ENCODE data around the gene UNG. TPM values are rescaled to one million over a fixed set of nuclear protein-coding genes. Genes with fewer than 3 reads are reported as not detected.

The UNG gene
- total and polyA plus RNA-seq, 9 donors, result 20.1 to 27.7 (median 26.0) TPM

DNA sequence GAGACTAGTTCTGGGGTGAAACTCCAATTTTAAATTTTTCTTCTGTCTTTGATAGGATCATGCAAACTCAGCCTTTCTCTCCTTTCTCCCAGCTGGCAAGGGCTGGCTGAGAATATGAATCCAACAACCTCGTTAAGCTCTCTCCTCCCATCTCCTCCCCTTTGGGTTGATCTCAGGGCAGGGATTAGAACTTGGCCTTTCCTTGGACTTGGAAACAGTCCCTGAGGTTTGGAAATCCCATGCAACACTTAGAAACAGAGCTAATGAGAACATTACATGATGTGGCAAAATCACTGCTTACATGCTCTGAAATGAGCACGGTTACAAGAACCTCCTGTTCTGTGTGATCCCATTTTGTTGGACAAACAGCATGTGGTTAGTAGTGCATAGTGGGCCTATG lies 50.6 kb downstream of the UNG start:
- Histone ChIP-seq H3K27ac (ENCODE audit: low read length) (no peak overlapping the region), H3K4me3 (ENCODE audit: low read length) (no peak overlapping the region), H3K9me3 (replicated peaks; ENCODE audit: control insufficient read depth, low read depth, low read length) (no peaks in the 10 kb centered on the region), H3K4me1 (ENCODE audit: control insufficient read depth, insufficient read depth, low read length) (no peaks in the 10 kb centered on the region), H3K36me3 (ENCODE audit: control insufficient read depth, insufficient read depth, low read length) (no peaks in the 10 kb centered on the region), H3K27me3 (ENCODE audit: control insufficient read depth, insufficient read depth, low read length) (no peaks in the 10 kb centered on the region)
- 0% methylated on average over 1 of the region's 2 CpGs for WGBS (ENCODE audit: insufficient coverage)
- peak; percentile 61 for DNase-seq

GRCh38 chr12:109150124-109150640 lies 52.8 kb downstream of the UNG start:
- H3K4me3 ChIP-seq (ENCODE audit: low read length), result no peak overlapping the region
- no peaks in the 10 kb centered on the region for H3K27me3 ChIP-seq (ENCODE audit: control insufficient read depth, insufficient read depth, low read length)
- no peaks in the 10 kb centered on the region for H3K9me3 ChIP-seq (replicated peaks; ENCODE audit: control insufficient read depth, low read depth, low read length)
- no peak for DNase-seq
- H3K4me1 ChIP-seq (ENCODE audit: control insufficient read depth, insufficient read depth, low read length), result peaks cover 11% of the 10 kb centered on the region
- H3K36me3 ChIP-seq (ENCODE audit: control insufficient read depth, insufficient read depth, low read length), result no peaks in the 10 kb centered on the region
- H3K27ac ChIP-seq (ENCODE audit: low read length), result no peak overlapping the region
- 88% methylated on average over 7 of the region's 9 CpGs for WGBS (ENCODE audit: insufficient coverage)

DNA sequence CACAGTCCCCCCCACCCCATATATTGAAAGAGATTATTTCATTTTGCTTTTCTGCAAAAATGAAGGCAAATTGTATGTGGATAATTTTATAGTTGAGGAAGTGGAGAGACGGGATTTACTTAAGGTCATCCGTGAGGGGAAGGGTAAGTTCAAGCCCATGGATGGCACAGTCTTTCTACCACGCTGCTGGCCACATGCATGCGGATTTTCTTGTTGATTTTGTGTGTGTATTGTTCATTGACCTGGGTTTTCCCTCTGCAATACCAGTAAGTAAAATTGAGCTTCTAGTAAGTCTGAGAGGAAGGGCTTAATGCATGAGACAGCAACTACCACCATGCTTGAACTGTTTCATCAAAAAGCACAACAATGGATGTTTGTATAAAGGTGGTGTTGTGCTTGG lies 54.1 kb downstream of the UNG start:
- WGBS (ENCODE audit: insufficient coverage), result 83% methylated on average over 2 of the region's 4 CpGs
- no peak for DNase-seq
- Histone ChIP-seq H3K9me3 (replicated peaks; ENCODE audit: control insufficient read depth, low read depth, low read length) (no peaks in the 10 kb centered on the region), H3K27me3 (ENCODE audit: control insufficient read depth, insufficient read depth, low read length) (no peaks in the 10 kb centered on the region), H3K4me3 (ENCODE audit: low read length) (no peak overlapping the region), H3K36me3 (ENCODE audit: control insufficient read depth, insufficient read depth, low read length) (no peaks in the 10 kb centered on the region), H3K27ac (ENCODE audit: low read length) (no peak overlapping the region), H3K4me1 (ENCODE audit: control insufficient read depth, insufficient read depth, low read length) (peaks cover 12% of the 10 kb centered on the region)

- H3K4me1 ChIP-seq (ENCODE audit: control insufficient read depth, insufficient read depth, low read length), result peaks cover 12% of the 10 kb centered on the region
- H3K4me3 ChIP-seq (ENCODE audit: low read length), result peak overlapping the region; percentile 39
- H3K27me3 ChIP-seq (ENCODE audit: control insufficient read depth, insufficient read depth, low read length), result no peaks in the 10 kb centered on the region
- H3K9me3 ChIP-seq (replicated peaks; ENCODE audit: control insufficient read depth, low read depth, low read length), result no peaks in the 10 kb centered on the region
- DNase-seq, result no peak
- WGBS (ENCODE audit: insufficient coverage), result 50% methylated on average over 11 of the region's 18 CpGs
- H3K27ac ChIP-seq (ENCODE audit: low read length), result no peak overlapping the region
- H3K36me3 ChIP-seq (ENCODE audit: control insufficient read depth, insufficient read depth, low read length), result no peaks in the 10 kb centered on the region
These were observed 56.5 kb downstream of the UNG start for GRCh38 chr12:109153821-109154441.

- DNase-seq, result peak; percentile 87
- WGBS (ENCODE audit: insufficient coverage), result 1% methylated on average over 47 of the region's 61 CpGs
These were observed 57.3 kb downstream of the UNG start for GRCh38 chr12:109154451-109155438.

DNA sequence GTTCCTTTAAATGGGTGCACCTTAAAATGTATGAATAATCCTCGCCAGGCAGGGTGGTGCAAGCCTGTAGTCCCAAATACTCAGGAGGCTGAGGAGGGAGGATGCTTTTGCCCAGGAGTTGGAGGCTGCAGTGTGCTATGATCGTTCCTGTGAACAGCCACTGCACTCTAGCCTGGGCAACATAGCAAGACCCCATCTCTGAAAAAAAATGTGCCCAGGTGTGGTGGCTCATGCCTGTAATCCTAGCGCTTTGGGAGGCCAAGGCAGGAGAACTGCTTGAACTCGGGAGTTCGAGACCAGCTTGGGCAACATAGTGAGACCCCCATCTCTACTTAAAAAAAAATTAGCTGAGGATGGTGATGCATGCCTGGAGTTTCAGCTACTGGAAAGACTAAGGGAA lies 58.6 kb downstream of the UNG start:
- Histone ChIP-seq H3K36me3 (ENCODE audit: control insufficient read depth, insufficient read depth, low read length) (no peaks in the 10 kb centered on the region), H3K27ac (ENCODE audit: low read length) (no peak overlapping the region), H3K4me3 (ENCODE audit: low read length) (no peak overlapping the region), H3K4me1 (ENCODE audit: control insufficient read depth, insufficient read depth, low read length) (peaks cover 12% of the 10 kb centered on the region), H3K27me3 (ENCODE audit: control insufficient read depth, insufficient read depth, low read length) (no peaks in the 10 kb centered on the region), H3K9me3 (replicated peaks; ENCODE audit: control insufficient read depth, low read depth, low read length) (no peaks in the 10 kb centered on the region)
- WGBS (ENCODE audit: insufficient coverage), result 95% methylated on average over 2 of the region's 5 CpGs
- DNase-seq, result no peak

More at GRCh38 chr12:109154451-109155438, 57.3 kb downstream of the UNG start:
- Histone ChIP-seq H3K4me1 (ENCODE audit: control insufficient read depth, insufficient read depth, low read length) (peaks cover 12% of the 10 kb centered on the region), H3K9me3 (replicated peaks; ENCODE audit: control insufficient read depth, low read depth, low read length) (no peaks in the 10 kb centered on the region), H3K4me3 (ENCODE audit: low read length) (peak overlapping the region; percentile 64), H3K27me3 (ENCODE audit: control insufficient read depth, insufficient read depth, low read length) (no peaks in the 10 kb centered on the region), H3K36me3 (ENCODE audit: control insufficient read depth, insufficient read depth, low read length) (no peaks in the 10 kb centered on the region), H3K27ac (ENCODE audit: low read length) (peak overlapping the region; percentile 62)

- Histone ChIP-seq H3K27me3 (ENCODE audit: control insufficient read depth, insufficient read depth, low read length) (no peaks in the 10 kb centered on the region), H3K27ac (ENCODE audit: low read length) (no peak overlapping the region), H3K4me1 (ENCODE audit: control insufficient read depth, insufficient read depth, low read length) (peaks cover 12% of the 10 kb centered on the region), H3K36me3 (ENCODE audit: control insufficient read depth, insufficient read depth, low read length) (no peaks in the 10 kb centered on the region), H3K9me3 (replicated peaks; ENCODE audit: control insufficient read depth, low read depth, low read length) (no peaks in the 10 kb centered on the region), H3K4me3 (ENCODE audit: low read length) (no peak overlapping the region)
- WGBS (ENCODE audit: insufficient coverage), result 90% methylated on average over 2 of the region's 5 CpGs
- no peak for DNase-seq
These were observed 59.2 kb downstream of the UNG start for GRCh38 chr12:109156586-109156985.

- H3K27ac ChIP-seq (ENCODE audit: low read length), result no peak overlapping the region
- DNase-seq, result no peak
- WGBS (ENCODE audit: insufficient coverage), result no CpG with 5 or more reads among the region's 5 CpGs
- H3K4me1 ChIP-seq (ENCODE audit: control insufficient read depth, insufficient read depth, low read length), result peaks cover 12% of the 10 kb centered on the region
- no peaks in the 10 kb centered on the region for H3K27me3 ChIP-seq (ENCODE audit: control insufficient read depth, insufficient read depth, low read length)
- H3K36me3 ChIP-seq (ENCODE audit: control insufficient read depth, insufficient read depth, low read length), result no peaks in the 10 kb centered on the region
- H3K9me3 ChIP-seq (replicated peaks; ENCODE audit: control insufficient read depth, low read depth, low read length), result no peaks in the 10 kb centered on the region
- no peak overlapping the region for H3K4me3 ChIP-seq (ENCODE audit: low read length)
These were observed 60.6 kb downstream of the UNG start for GRCh38 chr12:109157986-109158385.

GRCh38 chr12:109160433-109160832 lies 63.0 kb downstream of the UNG start:
- no peaks in the 10 kb centered on the region for H3K9me3 ChIP-seq (replicated peaks; ENCODE audit: control insufficient read depth, low read depth, low read length)
- no peaks in the 10 kb centered on the region for H3K36me3 ChIP-seq (ENCODE audit: control insufficient read depth, insufficient read depth, low read length)
- H3K4me3 ChIP-seq (ENCODE audit: low read length), result no peak overlapping the region
- WGBS (ENCODE audit: insufficient coverage), result 91% methylated on average over 7 of the region's 7 CpGs
- DNase-seq, result no peak
- no peak overlapping the region for H3K27ac ChIP-seq (ENCODE audit: low read length)
- no peaks in the 10 kb centered on the region for H3K4me1 ChIP-seq (ENCODE audit: control insufficient read depth, insufficient read depth, low read length)
- H3K27me3 ChIP-seq (ENCODE audit: control insufficient read depth, insufficient read depth, low read length), result no peaks in the 10 kb centered on the region

Data from muscle of leg (tissue), 11 donors.